ENCODE results near the gene MAPKAP1.
"Not testable (repeated sequence)": the region's sequence is repeated elsewhere in the genome, so short reads cannot be mapped to it uniquely, and the experiment has no call there.

Gene MAPKAP1

DNA sequence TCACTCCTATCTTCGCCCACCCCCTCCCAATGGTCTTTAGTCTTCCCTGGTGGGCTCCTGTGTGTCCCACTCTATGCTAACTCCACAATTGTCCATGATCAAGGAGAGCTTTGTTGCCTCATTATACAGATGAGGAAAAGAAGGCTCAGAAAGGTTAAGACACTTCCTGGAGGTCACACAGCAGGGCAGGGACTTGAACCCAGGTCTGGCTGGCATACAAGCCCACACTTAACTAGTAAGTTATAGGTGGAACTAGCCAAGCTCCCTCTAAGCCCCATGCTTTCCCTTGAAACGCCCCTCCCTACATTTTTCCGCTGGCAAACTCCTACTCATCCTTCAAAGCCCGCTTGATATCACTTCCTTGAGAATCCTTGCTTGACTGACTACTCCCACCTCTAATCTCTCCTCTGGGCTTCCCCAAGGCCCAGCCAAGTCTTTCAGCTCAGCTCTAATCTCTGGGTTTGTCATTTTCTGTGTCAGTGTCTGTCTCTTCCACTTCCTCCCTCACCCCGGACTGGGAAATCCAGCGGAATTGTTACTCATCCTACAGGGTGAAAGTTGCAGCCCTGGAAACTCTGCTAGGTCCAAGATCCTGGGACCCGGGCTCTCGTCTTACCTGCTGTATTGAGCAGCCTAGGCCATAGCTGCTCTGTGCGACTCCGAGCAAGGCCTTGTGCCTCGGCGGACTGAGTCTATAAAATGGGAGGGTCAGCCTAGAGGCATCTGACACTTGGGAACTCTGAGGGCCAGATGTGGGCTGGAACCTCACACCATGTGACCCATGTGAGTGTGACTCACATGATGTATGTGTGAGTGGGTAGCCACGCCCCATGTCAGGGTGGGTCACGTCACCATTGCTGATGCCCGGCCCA, 300.8 kb downstream of the MAPKAP1 start:
- Histone ChIP-seq H3K4me1 (ENCODE audit: insufficient read depth, low read length) (no peaks in the 10 kb centered on the region), H3K27ac (ENCODE audit: low read depth, low read length) (no peak overlapping the region), H3K9ac (ENCODE audit: low read depth, low read length) (no peak overlapping the region), H3K4me3 (ENCODE audit: low read length) (no peak overlapping the region), H3K36me3 (ENCODE audit: insufficient read depth, low read length) (no peaks in the 10 kb centered on the region), H3K27me3 (ENCODE audit: insufficient read depth, low read length) (peaks cover 18% of the 10 kb centered on the region), H3K9me3 (ENCODE audit: insufficient read depth, low read depth, low read length) (no peaks in the 10 kb centered on the region)
- WGBS, result 94% methylated on average over 15 of the region's 15 CpGs

DNA sequence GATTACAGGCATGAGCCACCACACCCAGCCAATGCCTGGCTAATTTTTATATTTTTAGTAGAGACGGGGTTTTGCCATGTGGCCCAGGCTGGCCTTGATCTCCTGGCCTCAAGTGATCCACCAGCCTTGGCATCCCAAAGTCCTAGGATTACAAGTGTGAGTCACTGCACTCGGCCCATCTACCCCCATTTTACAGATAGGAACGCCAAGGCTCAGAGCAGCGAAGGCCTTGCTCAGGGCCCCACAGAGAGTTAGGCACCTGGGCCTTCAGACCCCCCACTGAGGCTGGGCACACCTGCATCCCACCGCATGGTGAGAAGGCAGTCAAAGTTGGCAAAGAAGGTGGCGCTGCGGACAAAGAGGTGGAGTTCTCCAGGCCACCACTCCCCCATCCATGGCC, 302.3 kb downstream of the MAPKAP1 start:
- Histone ChIP-seq H3K27ac (ENCODE audit: low read depth, low read length) (no peak overlapping the region), H3K9ac (ENCODE audit: low read depth, low read length) (no peak overlapping the region), H3K9me3 (ENCODE audit: insufficient read depth, low read depth, low read length) (no peaks in the 10 kb centered on the region), H3K4me3 (ENCODE audit: low read length) (no peak overlapping the region), H3K36me3 (ENCODE audit: insufficient read depth, low read length) (no peaks in the 10 kb centered on the region), H3K4me1 (ENCODE audit: insufficient read depth, low read length) (no peaks in the 10 kb centered on the region), H3K27me3 (ENCODE audit: insufficient read depth, low read length) (peaks cover 18% of the 10 kb centered on the region)
- WGBS, result 95% methylated on average over 7 of the region's 7 CpGs

GRCh38 chr9:125400725-125401716, 306.0 kb downstream of the MAPKAP1 start:
- no peak overlapping the region for H3K4me3 ChIP-seq (ENCODE audit: low read length)
- no peaks in the 10 kb centered on the region for H3K36me3 ChIP-seq (ENCODE audit: insufficient read depth, low read length)
- H3K9me3 ChIP-seq (ENCODE audit: insufficient read depth, low read depth, low read length), result no peaks in the 10 kb centered on the region
- no peak overlapping the region for H3K9ac ChIP-seq (ENCODE audit: low read depth, low read length)
- H3K27ac ChIP-seq (ENCODE audit: low read depth, low read length), result no peak overlapping the region
- H3K4me1 ChIP-seq (ENCODE audit: insufficient read depth, low read length), result no peaks in the 10 kb centered on the region
- 84% methylated on average over 11 of the region's 12 CpGs for WGBS
- H3K27me3 ChIP-seq (ENCODE audit: insufficient read depth, low read length), result no peaks in the 10 kb centered on the region

- H3K4me1 ChIP-seq (ENCODE audit: insufficient read depth, low read length); H3K9me3 ChIP-seq (ENCODE audit: insufficient read depth, low read depth, low read length); H3K9ac ChIP-seq (ENCODE audit: low read depth, low read length); H3K27ac ChIP-seq (ENCODE audit: low read depth, low read length); H3K27me3 ChIP-seq (ENCODE audit: insufficient read depth, low read length); H3K36me3 ChIP-seq (ENCODE audit: insufficient read depth, low read length); H3K4me3 ChIP-seq (ENCODE audit: low read length): not testable (repeated sequence)
- 90% methylated on average over 8 of the region's 8 CpGs for WGBS
Measured at GRCh38 chr9:125400232-125400631, 306.8 kb downstream of the MAPKAP1 start.

GRCh38 chr9:125399666-125400065, 307.3 kb downstream of the MAPKAP1 start:
- 90% methylated on average over 20 of the region's 20 CpGs for WGBS
- Histone ChIP-seq H3K27me3 (ENCODE audit: insufficient read depth, low read length) (no peaks in the 10 kb centered on the region), H3K27ac (ENCODE audit: low read depth, low read length) (no peak overlapping the region), H3K4me1 (ENCODE audit: insufficient read depth, low read length) (no peaks in the 10 kb centered on the region), H3K9me3 (ENCODE audit: insufficient read depth, low read depth, low read length) (no peaks in the 10 kb centered on the region), H3K4me3 (ENCODE audit: low read length) (no peak overlapping the region), H3K36me3 (ENCODE audit: insufficient read depth, low read length) (no peaks in the 10 kb centered on the region), H3K9ac (ENCODE audit: low read depth, low read length) (no peak overlapping the region)

- H3K9ac ChIP-seq (ENCODE audit: low read depth, low read length), result no peak overlapping the region
- WGBS, result 94% methylated on average over 12 of the region's 12 CpGs
- no peaks in the 10 kb centered on the region for H3K4me1 ChIP-seq (ENCODE audit: insufficient read depth, low read length)
- H3K36me3 ChIP-seq (ENCODE audit: insufficient read depth, low read length), result no peaks in the 10 kb centered on the region
- H3K4me3 ChIP-seq (ENCODE audit: low read length), result no peak overlapping the region
- no peaks in the 10 kb centered on the region for H3K9me3 ChIP-seq (ENCODE audit: insufficient read depth, low read depth, low read length)
- H3K27me3 ChIP-seq (ENCODE audit: insufficient read depth, low read length), result no peaks in the 10 kb centered on the region
- H3K27ac ChIP-seq (ENCODE audit: low read depth, low read length), result no peak overlapping the region
Measured at GRCh38 chr9:125399165-125399564, 307.8 kb downstream of the MAPKAP1 start.

DNA sequence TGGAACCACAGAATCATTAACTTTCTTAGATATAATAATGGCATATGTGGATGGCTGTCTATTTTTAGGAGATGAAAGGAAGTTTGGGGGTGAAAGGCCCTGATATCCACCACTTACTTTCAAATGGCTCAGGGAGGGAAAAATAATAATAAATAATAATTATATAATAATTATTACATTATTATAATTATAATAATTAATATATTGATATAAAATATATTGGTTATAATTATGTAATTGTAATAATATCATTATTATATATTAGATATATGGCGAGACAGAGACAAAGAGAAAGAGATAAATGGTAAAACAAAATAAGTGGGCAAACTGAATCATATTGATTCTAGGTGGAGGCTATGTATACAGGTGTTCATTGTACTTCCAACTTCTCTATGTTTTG, 308.8 kb downstream of the MAPKAP1 start:
- Histone ChIP-seq H3K27ac (ENCODE audit: low read depth, low read length) (no peak overlapping the region), H3K36me3 (ENCODE audit: insufficient read depth, low read length) (no peaks in the 10 kb centered on the region), H3K9ac (ENCODE audit: low read depth, low read length) (no peak overlapping the region), H3K4me1 (ENCODE audit: insufficient read depth, low read length) (no peaks in the 10 kb centered on the region), H3K9me3 (ENCODE audit: insufficient read depth, low read depth, low read length) (no peaks in the 10 kb centered on the region), H3K4me3 (ENCODE audit: low read length) (no peak overlapping the region), H3K27me3 (ENCODE audit: insufficient read depth, low read length) (no peaks in the 10 kb centered on the region)
- WGBS, result no CpG with 5 or more reads among the region's 1 CpG

GRCh38 chr9:125397736-125398135, 309.3 kb downstream of the MAPKAP1 start:
- Histone ChIP-seq H3K4me1 (ENCODE audit: insufficient read depth, low read length) (no peaks in the 10 kb centered on the region), H3K36me3 (ENCODE audit: insufficient read depth, low read length) (no peaks in the 10 kb centered on the region), H3K9ac (ENCODE audit: low read depth, low read length) (no peak overlapping the region; the same call in 1 of the 2 replicates), H3K9me3 (ENCODE audit: insufficient read depth, low read depth, low read length) (no peaks in the 10 kb centered on the region), H3K4me3 (ENCODE audit: low read length) (no peak overlapping the region), H3K27me3 (ENCODE audit: insufficient read depth, low read length) (no peaks in the 10 kb centered on the region), H3K27ac (ENCODE audit: low read depth, low read length) (no peak overlapping the region)
- 92% methylated on average over 11 of the region's 11 CpGs for WGBS

- Histone ChIP-seq H3K27me3 (ENCODE audit: insufficient read depth, low read length) (no peaks in the 10 kb centered on the region), H3K9me3 (ENCODE audit: insufficient read depth, low read depth, low read length) (no peaks in the 10 kb centered on the region), H3K36me3 (ENCODE audit: insufficient read depth, low read length) (no peaks in the 10 kb centered on the region), H3K9ac (ENCODE audit: low read depth, low read length) (no peak overlapping the region), H3K4me1 (ENCODE audit: insufficient read depth, low read length) (no peaks in the 10 kb centered on the region), H3K4me3 (ENCODE audit: low read length) (no peak overlapping the region), H3K27ac (ENCODE audit: low read depth, low read length) (no peak overlapping the region)
- 94% methylated on average over 6 of the region's 6 CpGs for WGBS
Measured at GRCh38 chr9:125396799-125397198, 310.2 kb downstream of the MAPKAP1 start.

- no peaks in the 10 kb centered on the region for H3K36me3 ChIP-seq (ENCODE audit: insufficient read depth, low read length)
- no peak overlapping the region for H3K27ac ChIP-seq (ENCODE audit: low read depth, low read length)
- no peaks in the 10 kb centered on the region for H3K9me3 ChIP-seq (ENCODE audit: insufficient read depth, low read depth, low read length)
- H3K4me3 ChIP-seq (ENCODE audit: low read length), result no peak overlapping the region
- H3K4me1 ChIP-seq (ENCODE audit: insufficient read depth, low read length), result no peaks in the 10 kb centered on the region
- no peak overlapping the region for H3K9ac ChIP-seq (ENCODE audit: low read depth, low read length)
- WGBS, result 93% methylated on average over 3 of the region's 3 CpGs
- H3K27me3 ChIP-seq (ENCODE audit: insufficient read depth, low read length), result peaks cover 10% of the 10 kb centered on the region; the same call in 1 of the 2 replicates
Measured at GRCh38 chr9:125393426-125393825, 313.6 kb downstream of the MAPKAP1 start.

DNA sequence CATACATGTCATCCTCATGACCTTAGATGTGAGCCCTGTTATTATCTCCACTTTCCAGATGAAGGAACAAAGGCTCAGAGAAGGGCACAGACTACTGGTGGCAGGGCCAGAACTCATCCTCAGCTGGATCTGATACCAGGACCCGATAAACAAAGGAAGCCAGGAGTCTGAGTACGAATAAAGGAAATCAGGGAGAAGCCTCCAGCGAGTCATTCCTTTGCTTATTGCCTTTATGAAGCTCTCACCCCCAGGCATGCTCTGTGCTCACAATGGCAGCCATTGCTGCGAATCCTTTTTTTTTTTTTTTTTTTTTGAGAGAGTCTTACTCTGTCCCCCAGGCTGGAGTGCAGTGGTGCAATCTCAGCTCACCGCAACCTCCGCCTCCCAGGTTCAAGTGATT, 315.3 kb downstream of the MAPKAP1 start:
- WGBS, result 93% methylated on average over 6 of the region's 6 CpGs

More for the DNA sequence above, 315.3 kb downstream of the MAPKAP1 start:
- Histone ChIP-seq H3K27me3 (ENCODE audit: insufficient read depth, low read length) (peaks cover 11% of the 10 kb centered on the region; the same call in 1 of the 2 replicates), H3K4me1 (ENCODE audit: insufficient read depth, low read length) (no peaks in the 10 kb centered on the region), H3K36me3 (ENCODE audit: insufficient read depth, low read length) (no peaks in the 10 kb centered on the region), H3K9ac (ENCODE audit: low read depth, low read length) (no peak overlapping the region), H3K27ac (ENCODE audit: low read depth, low read length) (no peak overlapping the region), H3K4me3 (ENCODE audit: low read length) (no peak overlapping the region), H3K9me3 (ENCODE audit: insufficient read depth, low read depth, low read length) (no peaks in the 10 kb centered on the region)
